ENCODE measurements around the gene HSDL2.
"Not testable (repeated sequence)": the region's sequence is repeated elsewhere in the genome, so short reads cannot be mapped to it uniquely, and the experiment has no call there.

The HSDL2 gene

DNA sequence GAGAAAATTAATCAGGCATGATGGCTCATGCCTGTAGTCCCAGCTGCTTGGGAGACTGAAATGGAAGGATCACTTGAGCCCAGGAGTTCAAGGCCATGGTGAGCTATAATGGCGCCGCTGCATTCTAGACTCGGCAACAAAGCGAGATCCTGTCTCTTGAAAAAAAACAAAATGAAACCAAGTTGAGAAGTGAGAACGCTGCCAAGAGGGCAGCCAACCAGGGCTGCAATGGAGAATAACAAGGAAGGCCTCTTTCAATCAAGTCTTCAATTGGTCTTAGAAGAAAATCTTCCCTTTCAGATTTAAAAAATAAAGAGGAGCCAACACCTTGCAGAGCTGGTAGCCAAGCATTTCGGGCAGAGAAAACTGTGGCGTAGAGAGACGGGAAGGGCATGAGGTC, 121.4 kb downstream of the HSDL2 start:
- no peak for ATAC-seq
- DNase-seq, result no peak

- DNase-seq (no peak), ATAC-seq (no peak)
Observed at GRCh38 chr9:112502175-112502946, 122.5 kb downstream of the HSDL2 start.

DNA sequence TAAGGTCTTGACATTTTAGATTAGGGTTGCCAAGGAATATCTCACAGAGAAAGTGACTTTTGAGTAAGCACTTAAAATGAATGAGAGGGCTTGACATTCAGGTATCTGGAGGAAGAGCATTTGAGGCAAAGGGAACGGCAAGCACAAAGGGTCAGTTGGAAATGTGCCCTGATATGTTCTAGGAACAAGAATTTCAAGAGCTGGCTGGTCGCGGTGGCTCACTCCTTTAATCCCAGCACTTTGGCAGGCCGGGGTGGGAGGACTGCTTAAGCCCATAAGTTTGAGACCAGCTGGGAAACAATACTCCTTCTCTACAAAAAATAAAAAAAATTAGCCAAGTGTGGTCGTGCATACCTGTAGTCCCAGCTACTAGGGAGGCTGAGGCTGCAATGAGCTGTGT, 123.3 kb downstream of the HSDL2 start:
- DNase-seq, result no peak
- ATAC-seq, result no peak

DNA sequence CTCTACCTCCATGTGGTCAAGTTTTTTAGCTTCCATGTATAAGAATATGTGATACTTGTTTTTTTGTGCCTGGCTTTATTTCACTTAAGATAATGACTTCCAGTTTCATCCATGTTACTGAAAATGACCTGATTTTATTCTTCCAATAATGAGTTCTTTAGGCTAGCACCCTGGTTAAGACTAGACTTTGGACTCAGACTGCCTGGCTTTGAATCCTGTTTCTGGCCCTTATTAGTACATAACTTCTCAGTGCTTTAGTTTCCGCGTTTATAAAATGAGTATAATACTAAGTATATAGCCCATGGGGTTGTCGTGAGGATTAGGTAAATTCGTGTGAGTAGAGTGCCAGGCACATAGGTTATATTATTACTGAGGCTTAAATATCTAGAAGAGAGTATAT, 125.2 kb downstream of the HSDL2 start:
- DNase-seq, result no peak
- no peak for ATAC-seq

- ATAC-seq, result no peak
Observed at GRCh38 chr9:112505607-112506006, 125.7 kb downstream of the HSDL2 start.

GRCh38 chr9:112506571-112506970, 126.7 kb downstream of the HSDL2 start:
- DNase-seq, result no peak
- ATAC-seq, result no peak

More at GRCh38 chr9:112505607-112506006, 125.7 kb downstream of the HSDL2 start:
- DNase-seq, result no peak

- no peak for DNase-seq
- no peak for ATAC-seq
Observed at GRCh38 chr9:112507001-112507680, 127.2 kb downstream of the HSDL2 start.

- ATAC-seq, result no peak
- DNase-seq, result no peak
Observed at GRCh38 chr9:112508377-112508776, 128.5 kb downstream of the HSDL2 start.

GRCh38 chr9:112512377-112512776, 132.5 kb downstream of the HSDL2 start:
- ATAC-seq, DNase-seq: not testable (repeated sequence)

- ATAC-seq (no peak), DNase-seq (no peak)
Observed at GRCh38 chr9:112516769-112517168, 136.9 kb downstream of the HSDL2 start.

GRCh38 chr9:112520069-112520468, 140.2 kb downstream of the HSDL2 start:
- no peak for ATAC-seq
- no peak for DNase-seq

DNA sequence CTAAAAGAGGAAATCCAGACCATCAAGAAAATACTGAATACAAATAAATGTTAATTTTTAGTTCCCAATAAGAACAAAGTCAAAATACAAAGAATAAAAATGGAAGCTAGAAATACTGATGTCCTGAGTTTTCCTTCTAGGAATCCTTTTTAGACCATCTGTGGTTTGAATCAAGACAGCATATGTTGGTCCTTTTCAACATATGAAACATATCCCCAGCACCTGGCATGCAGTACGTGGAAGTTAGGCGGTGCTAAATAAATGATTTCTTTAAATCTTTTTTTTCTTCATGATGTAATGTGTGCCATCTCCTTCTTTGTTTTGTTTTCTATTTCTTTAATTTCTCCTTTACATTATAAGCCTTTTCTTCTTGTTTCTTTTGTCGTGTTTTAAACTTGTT, 140.7 kb downstream of the HSDL2 start:
- no peak for DNase-seq
- ATAC-seq, result no peak
